WTC11 (cell line): ENCODE data around the gene SEC14L6. TPM values are rescaled to one million over a fixed set of nuclear protein-coding genes. Genes with fewer than 3 reads are reported as not detected.

Experiments
- ATAC-seq: fragments of 200-7000 bp; cut with Tn5 transposase; 2 replicates; pipeline ENCODE4 v1.10.0; 2021; ENCODE audit warnings: mild to moderate bottlenecking, moderate library complexity
- CTCF ChIA-PET: fragments of 300-600 bp; sonication (Branson Sonifier 250); formaldehyde crosslinking; loops from one replicate; lab custom pipeline; 2021; ENCODE audit warnings: antibody characterized with exemption; lab: Charles Lee
- POLR2A ChIA-PET: fragments of 350-600 bp; sonication (Branson Sonifier 250); formaldehyde crosslinking; loops from one replicate; lab custom pipeline; 2021; ENCODE audit warnings: antibody characterized with exemption; lab: Charles Lee
- DNase-seq: peaks from one replicate; pipeline ENCODE4 v3.0.0; 2021; ENCODE audit warnings: low spot score
- H3K27ac Mint-ChIP-seq: 2 replicates; pipeline ENCODE4 v1.8.0; 2021; ENCODE audit warnings: mixed read lengths
- H3K27me3 Mint-ChIP-seq: 2 replicates; pipeline ENCODE4 v1.8.0; 2021; ENCODE audit warnings: low read depth, mild to moderate bottlenecking, moderate library complexity, mixed read lengths
- H3K36me3 Mint-ChIP-seq: 2 replicates; pipeline ENCODE4 v1.8.0; 2021; ENCODE audit warnings: mixed read lengths
- H3K4me1 Mint-ChIP-seq: 2 replicates; pipeline ENCODE4 v1.8.0; 2022; ENCODE audit warnings: mixed read lengths
- H3K4me3 Mint-ChIP-seq: 2 replicates; pipeline ENCODE4 v1.8.0; 2021; ENCODE audit warnings: mild to moderate bottlenecking, moderate library complexity, mixed read lengths
- H3K9me3 Mint-ChIP-seq: 2 replicates; pipeline ENCODE4 v1.8.0; 2021; ENCODE audit warnings: mixed read lengths
- EMX1 ChIP-seq: fragments of 250-450 bp; sonication (Bioruptor Pico); IDR thresholded peaks from 2 replicates; pipeline ENCODE4 v1.8.0; 2021; ENCODE audit warnings: mild to moderate bottlenecking
- ESRRA ChIP-seq: sonication (generic); formaldehyde crosslinking; IDR thresholded peaks from 2 replicates; pipeline ENCODE4 v1.8.1; 2022; ENCODE audit warnings: mild to moderate bottlenecking, missing genetic modification reagents, borderline replicate concordance
- FOXJ3 ChIP-seq: sonication (generic); formaldehyde crosslinking; IDR thresholded peaks from 2 replicates; pipeline ENCODE4 v1.9.0; 2021; ENCODE audit warnings: missing genetic modification reagents, mild to moderate bottlenecking, borderline replicate concordance
- FOXP1 ChIP-seq: sonication (generic); formaldehyde crosslinking; IDR thresholded peaks from 2 replicates; pipeline ENCODE4 v1.8.0; 2022; ENCODE audit warnings: missing genetic modification reagents, mild to moderate bottlenecking, moderate library complexity, borderline replicate concordance
- GRHL2 ChIP-seq: fragments of 250-450 bp; sonication (Bioruptor Pico); IDR thresholded peaks from 2 replicates; pipeline ENCODE4 v1.8.0; 2022; ENCODE audit warnings: mild to moderate bottlenecking, moderate library complexity; ENCODE audit not compliant: insufficient replicate concordance, severe bottlenecking
- HMGA2 ChIP-seq: fragments of 250-450 bp; sonication (Bioruptor Pico); IDR thresholded peaks from 2 replicates; pipeline ENCODE4 v1.4.0; 2021; ENCODE audit warnings: mild to moderate bottlenecking, moderate library complexity
- IRF2 ChIP-seq: sonication (generic); formaldehyde crosslinking; IDR thresholded peaks from 2 replicates; pipeline ENCODE4 v1.8.0; 2022; ENCODE audit warnings: low read depth, missing genetic modification reagents, borderline replicate concordance
- JAZF1 ChIP-seq: fragments of 250-450 bp; sonication (Bioruptor Pico); IDR thresholded peaks from 2 replicates; pipeline ENCODE4 v1.9.0; 2021; ENCODE audit warnings: moderate library complexity, mild to moderate bottlenecking, inconsistent platforms
- MYBL2 ChIP-seq: sonication (generic); formaldehyde crosslinking; IDR thresholded peaks from 2 replicates; pipeline ENCODE4 v1.8.1; 2023; ENCODE audit warnings: mild to moderate bottlenecking, moderate library complexity, missing genetic modification reagents
- NR1H2 ChIP-seq: sonication (generic); formaldehyde crosslinking; IDR thresholded peaks from 2 replicates; pipeline ENCODE4 v1.9.0; 2021; ENCODE audit warnings: mild to moderate bottlenecking, moderate library complexity, missing genetic modification reagents
- PRDM15 ChIP-seq: sonication (generic); formaldehyde crosslinking; IDR thresholded peaks from 2 replicates; pipeline ENCODE4 v1.8.0; 2022; ENCODE audit warnings: missing genetic modification reagents
- RORB ChIP-seq: fragments of 250-450 bp; sonication (Bioruptor Pico); IDR thresholded peaks from 2 replicates; pipeline ENCODE4 v1.9.0; 2021; ENCODE audit warnings: mild to moderate bottlenecking
- TEAD4 ChIP-seq: sonication (generic); formaldehyde crosslinking; IDR thresholded peaks from 2 replicates; pipeline ENCODE4 v1.8.0; 2022; ENCODE audit warnings: mild to moderate bottlenecking, missing genetic modification reagents
- TP53 ChIP-seq: sonication (generic); formaldehyde crosslinking; IDR thresholded peaks from 2 replicates; pipeline ENCODE4 v1.8.1; 2023; ENCODE audit warnings: mild to moderate bottlenecking, missing genetic modification reagents
- ZBTB43 ChIP-seq: sonication (generic); formaldehyde crosslinking; IDR thresholded peaks from 2 replicates; pipeline ENCODE4 v1.8.1; 2023; ENCODE audit warnings: mild to moderate bottlenecking, missing genetic modification reagents
- ZNF232 ChIP-seq: sonication (generic); formaldehyde crosslinking; IDR thresholded peaks from 2 replicates; pipeline ENCODE4 v1.8.0; 2022; ENCODE audit warnings: mild to moderate bottlenecking, missing genetic modification reagents
- ZNF317 ChIP-seq: sonication (generic); formaldehyde crosslinking; IDR thresholded peaks from 2 replicates; pipeline ENCODE4 v1.8.1; 2023; ENCODE audit warnings: low read depth, mild to moderate bottlenecking, moderate library complexity, missing genetic modification reagents, borderline replicate concordance
- ZNF416 ChIP-seq: fragments of 250-450 bp; sonication (Bioruptor Pico); IDR thresholded peaks from 2 replicates; pipeline ENCODE4 v1.9.0; 2021; ENCODE audit warnings: mild to moderate bottlenecking, inconsistent platforms
- ZNF532 ChIP-seq: fragments of 250-450 bp; sonication (Bioruptor Pico); IDR thresholded peaks from 2 replicates; pipeline ENCODE4 v1.9.0; 2021; ENCODE audit warnings: mild to moderate bottlenecking, borderline replicate concordance
- total RNA-seq: library from RNA; stranded (reverse); gene quantifications from 3 replicates; pipeline ENCODE4 v1.2.3, GENCODE V29; 2021
- TF ChIP-seq, protein P1 (sequence below): fragments of 250-450 bp; sonication (Bioruptor Pico); conservative IDR thresholded peaks from 2 replicates; pipeline ENCODE4 v1.9.0; 2021; ENCODE audit warnings: mild to moderate bottlenecking
- TF ChIP-seq, protein P2 (sequence below): sonication (generic); formaldehyde crosslinking; IDR thresholded peaks from 2 replicates; pipeline ENCODE4 v1.8.0; 2022; ENCODE audit warnings: mild to moderate bottlenecking, missing genetic modification reagents

Gene SEC14L6
- total RNA-seq, 1 experiment from 2014 or later, result 1.6 TPM

DNA sequence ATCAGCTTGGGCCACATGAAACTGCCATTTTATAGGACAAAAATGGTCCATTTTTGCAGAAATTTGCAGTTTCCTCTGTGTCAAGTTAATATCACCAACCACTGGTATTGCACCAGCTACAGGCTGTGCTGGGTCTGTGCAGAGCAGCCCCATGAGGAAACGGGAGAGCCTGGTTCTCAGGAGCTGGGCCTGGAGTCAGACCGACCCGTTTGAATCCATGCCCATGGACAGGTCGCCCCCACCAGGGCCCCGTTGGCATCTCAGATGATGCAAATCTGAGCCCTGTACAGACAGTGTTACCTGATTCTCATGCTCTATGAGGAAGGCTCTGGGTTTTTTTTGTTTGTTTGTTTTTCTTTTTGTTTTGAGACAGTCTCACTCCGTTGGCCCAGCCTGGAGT is 9.8 kb upstream of the SEC14L6 start:
- Mint-ChIP-seq H3K27ac (no peak overlapping the region), H3K9me3 (no peaks in the 10 kb centered on the region), H3K4me1 (peaks cover 30% of the 10 kb centered on the region), H3K4me3 (no peak overlapping the region), H3K36me3 (no peaks in the 10 kb centered on the region), H3K27me3 (no peaks in the 10 kb centered on the region)
- POLR2A ChIA-PET, result no interaction called here
- DNase-seq, result no peak
- TF ChIP-seq RORB (no peak), ZNF416 (no peak), EMX1 (CRISPR knock-in tag) (no peak), NR1H2 (no peak), ZNF232 (CRISPR knock-in tag) (no peak), MYBL2 (no peak), ZNF532 (CRISPR knock-in tag) (no peak), IRF2 (CRISPR knock-in tag) (no peak), ESRRA (CRISPR knock-in tag) (no peak), FOXP1 (CRISPR knock-in tag) (no peak), TP53 (CRISPR knock-in tag) (no peak), ZNF317 (CRISPR knock-in tag) (no peak), HMGA2 (CRISPR knock-in tag) (no peak)
- TF ChIP-seq, protein P1, sequence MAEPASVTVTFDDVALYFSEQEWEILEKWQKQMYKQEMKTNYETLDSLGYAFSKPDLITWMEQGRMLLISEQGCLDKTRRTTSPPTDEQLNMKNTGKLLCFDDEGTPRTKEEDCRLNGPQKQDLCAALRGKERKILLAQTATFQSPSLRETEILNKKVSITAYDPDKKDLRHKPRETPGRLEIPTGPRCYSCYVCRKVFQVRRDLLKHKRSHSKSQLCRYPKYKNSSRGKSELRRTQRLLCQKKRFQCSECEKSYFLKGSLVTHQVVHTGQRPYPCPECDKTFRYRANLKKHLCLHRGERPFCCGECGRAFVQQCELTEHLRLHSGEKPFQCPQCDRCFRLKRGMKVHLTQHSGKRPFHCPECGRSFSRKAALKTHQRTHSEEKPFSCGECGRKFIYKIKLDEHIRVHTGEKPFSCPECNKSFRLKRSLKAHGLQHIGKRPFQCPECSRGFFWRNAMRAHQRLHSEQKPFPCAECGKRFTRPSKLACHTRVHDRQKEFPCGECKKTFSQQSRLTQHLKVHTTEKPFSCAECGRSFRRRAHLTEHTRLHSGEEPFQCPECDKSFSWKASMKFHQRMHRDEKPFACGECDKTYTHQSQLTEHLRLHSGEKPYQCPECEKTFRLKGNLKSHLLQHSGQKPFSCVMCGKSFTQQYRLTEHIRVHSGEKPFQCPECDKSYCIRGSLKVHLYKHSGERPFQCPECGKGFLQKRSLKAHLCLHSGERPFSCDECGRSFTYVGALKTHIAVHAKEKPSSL (CRISPR knock-in tag), result no peak
- TF ChIP-seq, protein P2, sequence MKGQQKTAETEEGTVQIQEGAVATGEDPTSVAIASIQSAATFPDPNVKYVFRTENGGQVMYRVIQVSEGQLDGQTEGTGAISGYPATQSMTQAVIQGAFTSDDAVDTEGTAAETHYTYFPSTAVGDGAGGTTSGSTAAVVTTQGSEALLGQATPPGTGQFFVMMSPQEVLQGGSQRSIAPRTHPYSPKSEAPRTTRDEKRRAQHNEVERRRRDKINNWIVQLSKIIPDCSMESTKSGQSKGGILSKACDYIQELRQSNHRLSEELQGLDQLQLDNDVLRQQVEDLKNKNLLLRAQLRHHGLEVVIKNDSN (CRISPR knock-in tag), result no peak
- CTCF ChIA-PET, result interaction anchor here (1.1 to 2.3 kb wide), 10 partner anchors 9 to 198 kb away, joined by 3 to 9 read pairs (median 5); partner anchors contain the start of gene GAL3ST1
- peak; percentile 23; the same call in 1 of the 2 replicates for ATAC-seq

- POLR2A ChIA-PET, result interaction anchor here (0.6 kb wide), 1 partner anchor 39 kb away, joined by 5 read pairs; no protein-coding TSS in a partner anchor
- H3K27ac Mint-ChIP-seq, result 0 out of 2 replicates have a peak overlapping the region, but pooled peaks have one; percentile 64
- TF ChIP-seq TEAD4, result no peak
- TF ChIP-seq JAZF1 (CRISPR knock-in tag), result no peak
- no peak for TF ChIP-seq FOXJ3 (CRISPR knock-in tag)
- no peak for TF ChIP-seq GRHL2 (CRISPR knock-in tag)
- no peak for TF ChIP-seq ZBTB43 (CRISPR knock-in tag)
- TF ChIP-seq PRDM15 (CRISPR knock-in tag), result no peak
These were observed 9.0 kb upstream of the SEC14L6 start for GRCh38 chr22:30555282-30556210.

More at GRCh38 chr22:30555282-30556210, 9.0 kb upstream of the SEC14L6 start:
- Mint-ChIP-seq H3K27me3 (no peaks in the 10 kb centered on the region), H3K36me3 (no peaks in the 10 kb centered on the region), H3K4me1 (peaks cover 23% of the 10 kb centered on the region), H3K4me3 (no peak overlapping the region), H3K9me3 (no peaks in the 10 kb centered on the region)
- CTCF ChIA-PET, result interaction anchor here (0.6 to 2.3 kb wide), 19 partner anchors 8 to 339 kb away, joined by 3 to 14 read pairs (median 5); partner anchors contain the start of genes GAL3ST1, PES1 and TCN2
- peak; percentile 52 for DNase-seq
- ATAC-seq, result peak; percentile 62
